ENCODE data around the gene COPG2. TPM values are rescaled to one million over a fixed set of nuclear protein-coding genes. Genes with fewer than 3 reads are reported as not detected.

Gene COPG2
- total and polyA plus RNA-seq, 2 of the 8 experiments (the other 6 are each of a cell fraction or from before 2014, with no cell fraction given) = 50.3 to 53.1 TPM

GRCh38 chr7:130543487-130544010 lies 125.0 kb downstream of the COPG2 start (continued):
- TF ChIP-seq CHD7 (IDR thresholded peaks at IDR 0.05; ENCODE audit: insufficient replicate concordance, low read length) (no peak), ZNF274 (IDR thresholded peaks at IDR 0.05; ENCODE audit: borderline replicate concordance, extremely low read depth, low read length) (no peak), RFX5 (IDR thresholded peaks at IDR 0.05; ENCODE audit: borderline replicate concordance, low read depth, low read length) (no peak), RAD21 (IDR thresholded peaks at IDR 0.05 in 1 of 2, conservative IDR thresholded peaks at IDR 0.05 in 1 of 2; ENCODE audit: low read depth in 2 of 2, low read length in 2 of 2) (no peak), MAX (IDR thresholded peaks at IDR 0.05) (no peak), RNF2 (IDR thresholded peaks at IDR 0.05; ENCODE audit: borderline replicate concordance, low read depth, low read length, missing control alignments, poor library complexity, severe bottlenecking) (no peak), SAP30 (IDR thresholded peaks at IDR 0.05; ENCODE audit: insufficient read depth, insufficient replicate concordance, low read length) (no peak), SRF (IDR thresholded peaks at IDR 0.05; ENCODE audit: low read depth, low read length) (no peak), JUND (IDR thresholded peaks at IDR 0.05; ENCODE audit: low read length) (no peak), SIX5 (IDR thresholded peaks at IDR 0.05; ENCODE audit: low read depth, low read length) (no peak)

All from H1 (cell line).